ENCODE results near the gene MRPS35.

The MRPS35 gene

DNA sequence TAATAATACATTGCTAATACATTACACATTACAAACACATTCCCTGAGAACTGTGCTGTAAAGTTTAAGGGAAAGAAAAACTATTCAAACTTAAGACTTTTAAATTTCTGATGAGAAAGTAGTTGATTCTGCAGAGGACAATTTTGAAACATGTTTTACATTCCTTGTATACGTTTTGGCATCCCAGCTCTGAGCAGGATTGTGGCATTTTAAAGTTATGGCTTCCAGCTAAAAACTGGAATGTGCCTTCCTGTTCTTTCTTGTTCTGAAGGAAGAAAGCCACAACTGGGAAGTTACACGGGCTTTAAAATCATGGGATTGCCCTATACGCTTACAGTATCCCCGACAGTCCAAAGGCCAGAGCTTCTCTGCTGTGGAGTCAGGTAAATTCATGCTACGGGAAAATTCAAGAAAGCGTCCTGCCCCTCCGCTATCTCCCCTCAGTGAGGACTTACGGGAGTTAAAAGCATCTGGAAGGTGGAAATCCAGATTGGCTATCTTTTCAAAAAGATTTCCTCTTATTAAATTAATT lies 58.6 kb downstream of the MRPS35 start:
- no peak overlapping the region for H3K4me3 ChIP-seq (replicated peaks in 1 of 2; ENCODE audit: low read depth in 2 of 2, low read length in 2 of 2)
- no peak for DNase-seq (ENCODE audit: low read depth in 2 of 2)
- TF ChIP-seq, protein P1, sequence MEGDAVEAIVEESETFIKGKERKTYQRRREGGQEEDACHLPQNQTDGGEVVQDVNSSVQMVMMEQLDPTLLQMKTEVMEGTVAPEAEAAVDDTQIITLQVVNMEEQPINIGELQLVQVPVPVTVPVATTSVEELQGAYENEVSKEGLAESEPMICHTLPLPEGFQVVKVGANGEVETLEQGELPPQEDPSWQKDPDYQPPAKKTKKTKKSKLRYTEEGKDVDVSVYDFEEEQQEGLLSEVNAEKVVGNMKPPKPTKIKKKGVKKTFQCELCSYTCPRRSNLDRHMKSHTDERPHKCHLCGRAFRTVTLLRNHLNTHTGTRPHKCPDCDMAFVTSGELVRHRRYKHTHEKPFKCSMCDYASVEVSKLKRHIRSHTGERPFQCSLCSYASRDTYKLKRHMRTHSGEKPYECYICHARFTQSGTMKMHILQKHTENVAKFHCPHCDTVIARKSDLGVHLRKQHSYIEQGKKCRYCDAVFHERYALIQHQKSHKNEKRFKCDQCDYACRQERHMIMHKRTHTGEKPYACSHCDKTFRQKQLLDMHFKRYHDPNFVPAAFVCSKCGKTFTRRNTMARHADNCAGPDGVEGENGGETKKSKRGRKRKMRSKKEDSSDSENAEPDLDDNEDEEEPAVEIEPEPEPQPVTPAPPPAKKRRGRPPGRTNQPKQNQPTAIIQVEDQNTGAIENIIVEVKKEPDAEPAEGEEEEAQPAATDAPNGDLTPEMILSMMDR (IDR thresholded peaks at IDR 0.05; ENCODE audit: low read depth, low read length): no peak

DNA sequence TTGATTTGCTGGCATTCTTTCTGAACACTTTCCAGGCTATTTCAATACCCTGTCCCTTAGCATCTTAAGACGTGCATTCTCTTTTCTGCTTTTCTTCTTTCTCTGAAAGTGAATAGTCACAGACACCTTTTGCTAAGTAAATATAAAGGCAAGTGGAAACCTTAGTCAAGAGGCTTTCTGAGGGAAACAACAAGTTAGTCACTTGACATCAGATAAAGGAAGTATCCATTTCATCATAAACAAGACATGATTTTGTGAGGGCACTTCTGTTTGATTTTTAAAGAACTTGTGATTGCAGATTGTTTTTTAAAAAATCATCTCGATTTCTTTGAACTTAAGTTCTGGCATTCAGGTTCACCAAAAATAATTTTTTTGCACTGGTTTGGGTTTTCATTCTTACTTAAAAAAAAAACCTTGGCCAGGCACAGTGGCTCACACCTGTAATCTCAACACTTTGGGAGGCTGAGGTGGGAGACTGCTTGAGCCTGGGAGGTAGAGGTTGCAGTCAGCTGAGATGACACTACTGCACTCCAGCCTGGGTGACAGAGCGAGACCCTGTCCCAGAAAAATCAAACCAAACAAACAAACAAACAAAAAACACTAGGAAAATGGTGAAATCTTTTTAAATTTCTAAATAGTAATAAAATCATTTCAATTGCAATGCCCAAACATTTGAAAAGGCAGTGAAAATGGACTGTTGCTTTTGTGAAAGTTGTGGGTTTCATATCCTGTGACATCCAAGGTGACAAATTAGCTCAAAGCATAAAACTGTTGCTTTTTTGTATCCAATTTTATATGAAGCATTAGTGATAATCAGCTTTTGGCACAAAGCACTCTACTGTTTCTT lies 61.1 kb downstream of the MRPS35 start:
- DNase-seq (ENCODE audit: low read depth in 2 of 2): no peak
- no peak overlapping the region for H3K4me3 ChIP-seq (replicated peaks in 1 of 2; ENCODE audit: low read depth in 2 of 2, low read length in 2 of 2)
- TF ChIP-seq, protein P1 (IDR thresholded peaks at IDR 0.05; ENCODE audit: low read depth, low read length): no peak

DNA sequence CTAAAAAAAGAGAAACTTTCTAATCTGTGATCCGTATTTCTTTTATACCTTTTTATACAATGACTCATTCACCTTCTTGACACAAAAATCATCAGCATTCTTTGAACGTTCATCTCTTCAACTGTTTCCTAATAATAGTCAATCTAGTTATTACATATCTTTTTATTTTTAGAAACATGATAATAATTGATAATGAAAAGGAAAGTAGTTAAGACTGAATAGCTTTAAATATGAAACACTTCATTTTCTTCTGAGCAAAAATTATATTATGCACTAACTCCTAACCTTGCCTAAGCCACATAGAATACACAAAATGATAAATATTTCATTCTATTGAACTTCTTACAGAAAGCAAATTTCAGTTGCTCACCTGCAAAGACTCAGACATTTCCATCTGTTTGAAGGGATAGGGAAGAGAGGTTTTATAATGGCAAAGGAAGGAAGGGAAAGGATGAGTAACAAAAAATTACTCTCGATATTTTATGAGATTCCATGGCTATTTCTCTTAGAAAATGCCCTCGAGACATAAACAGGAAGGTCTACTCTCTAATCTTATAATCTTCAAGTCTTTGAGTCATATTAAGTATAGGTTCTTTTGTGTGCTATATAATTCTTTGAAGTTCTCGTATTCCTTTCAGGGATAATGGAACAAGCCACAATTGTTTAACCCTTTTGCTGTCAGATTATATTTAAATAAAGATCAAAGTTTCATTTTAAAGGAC lies 61.9 kb downstream of the MRPS35 start:
- no peak overlapping the region for H3K4me3 ChIP-seq (replicated peaks in 1 of 2; ENCODE audit: low read depth in 2 of 2, low read length in 2 of 2)
- peak in 1 of 2 donors; percentile 9 for DNase-seq (ENCODE audit: low read depth in 2 of 2)
- TF ChIP-seq, protein P1 (IDR thresholded peaks at IDR 0.05; ENCODE audit: low read depth, low read length): no peak

DNA sequence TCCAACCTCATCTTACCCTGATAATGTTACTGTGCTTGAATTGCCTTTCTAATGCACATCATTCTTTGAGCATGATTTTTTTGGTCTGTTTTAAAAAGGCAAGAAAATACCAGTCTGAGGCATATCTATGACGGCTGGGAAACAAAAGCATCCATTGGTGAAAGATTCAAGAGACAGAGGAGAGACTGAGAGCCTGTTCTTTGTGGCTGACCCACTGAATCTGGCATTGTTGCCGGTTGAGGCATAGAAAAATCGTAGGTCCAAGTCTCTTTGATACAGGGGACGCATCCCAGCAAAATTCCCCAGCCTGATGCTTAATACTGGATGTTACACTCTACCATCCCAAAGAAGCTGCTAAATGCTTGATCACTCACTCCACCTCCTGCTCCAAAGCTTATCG lies 66.5 kb downstream of the MRPS35 start:
- no peak for DNase-seq (ENCODE audit: low read depth in 2 of 2)
- no peak overlapping the region for H3K4me3 ChIP-seq (replicated peaks in 1 of 2; ENCODE audit: low read depth in 2 of 2, low read length in 2 of 2)
- TF ChIP-seq, protein P1 (IDR thresholded peaks at IDR 0.05; ENCODE audit: low read depth, low read length): no peak

DNA sequence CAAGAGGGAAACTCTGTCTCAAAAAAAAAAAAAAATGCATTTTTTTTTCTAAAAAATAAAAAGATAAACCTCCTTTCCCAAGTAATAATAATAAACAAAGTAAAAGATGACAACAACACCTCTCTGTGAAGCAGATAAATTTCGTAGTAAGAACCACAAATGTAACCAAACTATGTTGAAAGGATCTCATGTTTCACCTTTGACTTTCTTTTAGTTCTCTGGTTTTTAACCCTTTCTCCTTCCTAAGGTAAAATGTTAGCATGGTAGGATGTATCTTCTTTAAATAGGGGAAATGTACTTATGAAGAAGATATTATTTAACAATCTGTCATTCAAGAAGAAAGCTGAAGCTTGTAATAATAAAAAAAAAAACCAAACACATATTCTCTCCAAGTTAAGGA lies 67.6 kb downstream of the MRPS35 start:
- TF ChIP-seq, protein P1 (IDR thresholded peaks at IDR 0.05; ENCODE audit: low read depth, low read length): no peak
- no peak overlapping the region for H3K4me3 ChIP-seq (replicated peaks in 1 of 2; ENCODE audit: low read depth in 2 of 2, low read length in 2 of 2)

DNA sequence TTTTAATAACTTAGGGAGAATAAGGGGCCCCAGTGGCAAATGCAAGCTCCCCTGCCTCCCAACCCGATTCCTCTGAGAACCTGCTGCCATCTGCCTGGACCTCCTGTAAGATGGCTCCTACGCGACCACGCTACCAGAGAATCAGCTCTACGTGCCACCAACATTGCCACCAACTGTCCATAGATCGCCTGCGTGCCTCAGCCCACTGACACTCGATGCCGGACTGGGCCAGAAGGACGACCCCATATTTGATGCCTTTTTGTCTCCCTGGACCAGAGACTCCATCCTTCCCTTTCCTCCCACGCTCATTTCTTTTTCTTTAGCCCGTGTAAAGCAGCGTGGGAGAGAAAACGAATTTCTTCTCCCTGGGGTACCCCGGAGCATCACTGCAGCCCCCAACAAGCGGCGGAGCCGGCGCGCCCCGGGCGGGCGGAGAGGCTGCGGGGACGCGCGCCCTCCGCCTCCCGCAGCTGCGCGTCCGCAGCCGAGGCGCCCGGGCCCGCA lies 68.8 kb downstream of the MRPS35 start:
- TF ChIP-seq, protein P1 (IDR thresholded peaks at IDR 0.05; ENCODE audit: low read depth, low read length): no peak
- peak overlapping the region; percentile 58 to 70 for H3K4me3 ChIP-seq (replicated peaks in 1 of 2; ENCODE audit: low read depth in 2 of 2, low read length in 2 of 2)
- DNase-seq (ENCODE audit: low read depth in 2 of 2): peak; percentile 5 to 29

More for the DNA sequence above, 67.6 kb downstream of the MRPS35 start:
- no peak for DNase-seq (ENCODE audit: low read depth in 2 of 2)

Measured in cardiac fibroblast (primary cell).